ENCODE data around the gene ZMYND15.

Gene ZMYND15

DNA sequence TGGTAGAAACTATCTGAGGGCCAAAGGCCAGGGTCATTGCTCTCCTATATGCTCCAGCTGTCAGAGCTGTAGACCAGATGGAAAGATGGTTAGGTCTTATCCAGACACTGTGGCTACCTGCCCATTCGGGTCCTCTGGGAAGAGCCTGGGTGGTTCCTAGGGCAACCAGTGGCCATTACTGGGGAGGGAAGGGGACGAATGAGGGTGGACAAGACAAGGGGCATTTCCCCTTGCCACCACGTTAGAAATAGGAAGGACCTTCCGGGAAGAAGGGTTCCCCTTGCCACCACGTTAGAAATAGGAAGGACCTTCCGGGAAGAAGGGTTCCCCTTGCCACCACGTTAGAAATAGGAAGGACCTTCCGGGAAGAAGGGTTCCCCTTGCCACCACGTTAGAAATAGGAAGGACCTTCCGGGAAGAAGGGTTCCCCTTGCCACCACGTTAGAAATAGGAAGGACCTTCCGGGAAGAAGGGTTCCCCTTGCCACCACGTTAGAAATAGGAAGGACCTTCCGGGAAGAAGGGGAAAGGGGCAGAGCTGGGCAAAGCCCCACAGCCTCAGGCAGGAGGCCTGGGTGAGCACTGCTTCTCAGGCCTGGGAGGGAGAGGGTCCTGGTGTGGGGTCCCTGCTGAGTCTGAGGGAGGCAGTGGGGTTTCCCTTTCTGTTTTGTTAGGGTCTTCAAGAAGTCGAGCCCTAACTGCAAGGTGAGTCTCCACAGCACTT lies 25.1 kb upstream of the ZMYND15 start:
- intact Hi-C loops (cut with DNase I), result loop anchor here (5.0 kb wide), 1 partner anchor 78 kb away; no protein-coding TSS in a partner anchor
- peak in 1 of 10 donors; percentile 51 for DNase-seq

DNA sequence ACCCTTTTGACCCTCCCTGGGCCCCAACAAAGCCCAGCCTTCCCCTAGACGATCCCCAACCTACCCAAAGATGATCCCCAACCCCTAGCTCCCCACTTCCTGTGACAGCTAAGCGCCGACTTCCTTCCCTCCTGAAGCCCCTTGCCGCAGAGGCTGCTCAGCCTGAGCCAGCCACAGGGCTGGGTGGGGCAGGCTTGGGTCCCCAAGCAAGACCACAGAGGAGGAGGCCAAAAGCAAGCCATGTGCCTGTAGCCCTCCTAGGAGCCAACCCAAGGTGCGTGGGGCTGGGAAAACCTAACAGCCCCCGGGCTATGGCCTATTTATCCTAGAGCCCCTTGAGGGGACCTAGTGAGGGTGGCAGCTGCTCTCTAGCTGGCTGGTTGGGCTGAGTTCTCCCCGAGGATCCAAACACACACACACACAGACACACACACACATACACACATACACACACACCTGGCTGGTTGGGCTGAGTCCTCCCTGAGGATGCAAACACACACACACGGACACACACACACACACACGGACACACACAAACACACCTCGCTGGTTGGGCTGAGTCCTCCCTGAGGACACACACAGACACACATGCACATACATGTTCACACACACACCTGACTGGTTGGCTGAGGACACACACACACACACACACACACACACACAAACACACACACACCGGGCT lies 24.4 kb upstream of the ZMYND15 start:
- DNase-seq, result peak in 1 of 10 donors; percentile 43
- intact Hi-C loops (cut with DNase I), result no loop called here

DNA sequence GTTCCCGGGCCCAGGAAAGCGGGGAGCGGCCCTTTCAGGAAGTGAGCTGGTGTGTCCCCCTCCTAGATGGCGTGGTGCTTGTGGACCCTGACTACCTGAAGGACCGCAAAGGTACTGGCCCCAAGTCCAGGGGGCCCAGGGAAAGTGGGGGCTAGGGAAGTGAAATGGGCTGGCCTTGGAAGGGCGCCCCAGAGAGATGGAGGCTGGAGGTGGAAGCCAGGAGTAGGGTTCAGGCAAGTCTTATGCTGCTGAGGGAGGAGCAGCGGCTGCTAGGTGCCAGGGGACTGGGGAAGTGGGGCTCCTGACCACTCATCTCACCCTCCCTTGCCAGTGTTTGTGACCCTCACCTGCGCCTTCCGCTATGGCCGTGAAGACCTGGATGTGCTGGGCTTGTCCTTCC lies 23.6 kb upstream of the ZMYND15 start:
- intact Hi-C loops (cut with DNase I), result no loop called here
- peak in 1 of 10 donors; percentile 31 for DNase-seq

DNA sequence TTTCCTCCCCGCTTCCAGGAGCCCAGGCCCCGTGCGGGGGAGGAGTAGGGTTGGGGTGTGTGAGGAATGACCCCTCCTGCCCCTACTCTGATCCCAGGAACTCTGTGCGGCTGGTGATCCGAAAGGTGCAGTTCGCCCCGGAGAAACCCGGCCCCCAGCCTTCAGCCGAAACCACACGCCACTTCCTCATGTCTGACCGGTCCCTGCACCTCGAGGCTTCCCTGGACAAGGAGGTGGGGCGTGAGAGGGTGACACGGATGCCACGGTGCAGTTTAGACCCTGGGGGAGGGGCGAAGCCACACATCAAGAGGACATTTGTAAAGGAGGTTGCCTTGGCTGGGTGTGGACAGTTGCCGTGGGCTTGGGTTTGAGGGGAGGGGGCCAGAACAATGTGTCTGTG lies 21.8 kb upstream of the ZMYND15 start:
- intact Hi-C loops (cut with DNase I), result no loop called here
- peak in 1 of 10 donors; percentile 83 for DNase-seq

DNA sequence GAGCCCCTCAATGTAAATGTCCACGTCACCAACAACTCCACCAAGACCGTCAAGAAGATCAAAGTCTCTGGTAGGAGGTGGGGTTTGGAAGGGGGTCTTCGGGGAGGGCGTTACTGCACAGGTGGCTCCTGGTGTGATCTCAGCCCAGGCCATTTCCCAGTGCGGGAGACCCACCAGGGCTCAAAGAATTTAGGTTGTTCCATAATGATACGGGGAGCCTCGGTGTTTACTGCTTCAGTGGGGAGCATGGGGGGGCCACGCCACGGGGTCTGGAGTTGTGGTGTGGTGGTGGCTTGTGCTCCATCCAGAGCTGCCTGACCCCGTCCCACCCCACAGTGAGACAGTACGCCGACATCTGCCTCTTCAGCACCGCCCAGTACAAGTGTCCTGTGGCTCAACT lies 21.4 kb upstream of the ZMYND15 start:
- peak in 2 of 10 donors; percentile 25 to 53 for DNase-seq
- intact Hi-C loops (cut with DNase I), result no loop called here

DNA sequence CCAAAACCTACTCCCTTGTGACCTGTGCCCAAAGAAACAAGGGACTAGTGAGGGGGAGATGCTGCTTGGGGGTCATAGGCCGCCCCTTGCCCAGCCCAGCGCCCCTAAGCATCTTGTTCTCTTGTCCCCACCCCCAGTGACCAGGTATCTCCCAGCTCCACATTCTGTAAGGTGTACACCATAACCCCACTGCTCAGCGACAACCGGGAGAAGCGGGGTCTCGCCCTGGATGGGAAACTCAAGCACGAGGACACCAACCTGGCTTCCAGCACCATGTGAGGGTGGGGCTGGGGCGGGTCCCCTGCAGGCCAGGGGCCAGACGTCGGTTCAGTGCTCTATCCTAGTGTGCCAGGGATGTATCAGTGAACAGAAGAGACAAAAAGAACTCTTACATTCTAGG lies 20.5 kb upstream of the ZMYND15 start:
- DNase-seq, result peak in 1 of 10 donors; percentile 61
- intact Hi-C loops (cut with DNase I), result no loop called here

DNA sequence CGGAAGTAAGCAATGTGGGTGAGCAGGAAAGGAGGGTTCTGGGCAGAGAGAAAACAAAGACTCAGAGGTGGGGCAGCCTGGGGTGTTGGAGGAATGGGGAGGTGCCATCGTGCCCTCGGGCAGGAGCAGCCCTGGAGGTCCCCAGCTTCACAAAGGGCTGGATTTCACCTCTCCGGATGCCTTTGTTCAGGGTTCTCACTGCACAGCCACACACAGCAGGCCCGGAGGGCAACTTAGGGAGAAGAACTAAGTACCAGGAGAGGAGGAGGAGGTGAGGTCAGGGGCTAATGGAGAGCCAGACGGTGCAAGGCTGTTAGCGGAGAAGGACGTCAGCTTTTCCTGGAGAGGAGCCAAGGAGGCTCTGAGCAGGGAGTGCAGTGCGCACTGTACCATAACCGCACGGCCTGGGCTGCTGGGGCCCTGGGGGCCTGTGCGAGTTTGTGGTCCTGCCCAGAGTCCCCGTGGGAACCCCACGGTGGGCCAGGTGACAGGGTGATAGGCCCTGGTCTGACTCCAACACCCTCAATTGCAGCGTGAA lies 19.9 kb upstream of the ZMYND15 start:
- peak in 1 of 10 donors; percentile 60 for DNase-seq
- intact Hi-C loops (cut with DNase I), result no loop called here

DNA sequence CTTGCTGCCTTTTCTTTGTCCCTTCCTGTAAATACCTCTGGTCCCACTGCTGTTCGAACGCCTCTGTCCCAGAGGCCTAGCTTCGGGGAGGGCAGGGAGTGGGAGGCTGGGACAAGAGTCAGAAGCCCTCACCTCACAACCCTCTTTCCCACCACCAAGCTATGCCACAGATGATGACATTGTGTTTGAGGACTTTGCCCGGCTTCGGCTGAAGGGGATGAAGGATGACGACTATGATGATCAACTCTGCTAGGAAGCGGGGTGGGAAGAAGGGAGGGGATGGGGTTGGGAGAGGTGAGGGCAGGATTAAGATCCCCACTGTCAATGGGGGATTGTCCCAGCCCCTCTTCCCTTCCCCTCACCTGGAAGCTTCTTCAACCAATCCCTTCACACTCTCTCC lies 18.8 kb upstream of the ZMYND15 start:
- intact Hi-C loops (cut with DNase I), result no loop called here
- DNase-seq, result peak in 2 of 10 donors; percentile 7 to 12

DNA sequence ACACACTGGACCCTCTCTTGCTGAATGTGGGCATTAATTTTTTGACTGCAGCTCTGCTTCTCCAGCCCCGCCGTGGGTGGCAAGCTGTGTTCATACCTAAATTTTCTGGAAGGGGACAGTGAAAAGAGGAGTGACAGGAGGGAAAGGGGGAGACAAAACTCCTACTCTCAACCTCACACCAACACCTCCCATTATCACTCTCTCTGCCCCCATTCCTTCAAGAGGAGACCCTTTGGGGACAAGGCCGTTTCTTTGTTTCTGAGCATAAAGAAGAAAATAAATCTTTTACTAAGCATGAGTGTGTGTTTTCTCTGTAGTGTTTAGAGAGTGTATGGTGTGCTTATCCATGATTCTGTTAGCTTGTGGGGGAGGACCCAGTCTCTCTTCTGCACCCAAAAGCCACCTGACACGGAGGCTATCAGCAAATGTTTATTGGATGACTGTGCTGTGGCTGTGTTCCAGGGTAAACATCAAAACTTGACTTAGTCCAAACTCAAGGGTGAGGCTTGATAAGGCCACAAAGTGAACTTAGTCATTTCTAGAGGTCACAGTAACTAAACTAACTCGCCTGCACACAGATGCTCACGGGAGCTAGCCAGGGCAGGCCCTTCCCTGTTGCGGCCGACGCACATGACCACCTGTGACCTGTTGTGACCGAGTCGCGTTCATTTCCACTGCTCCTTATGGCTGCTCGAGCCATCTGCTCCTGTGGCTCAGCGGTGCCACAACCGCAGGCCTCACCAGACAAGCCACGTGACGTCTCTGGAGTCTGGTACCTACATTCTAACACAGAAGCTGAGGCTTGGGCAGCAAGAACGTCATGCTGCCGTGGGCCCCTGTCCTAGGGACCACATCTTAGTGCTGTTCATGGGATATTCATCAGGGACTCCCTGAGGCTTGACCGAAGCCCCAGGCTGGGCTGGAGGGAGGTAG lies 18.2 kb upstream of the ZMYND15 start:
- intact Hi-C loops (cut with DNase I), result no loop called here
- peak in 1 of 10 donors; percentile 65 for DNase-seq

DNA sequence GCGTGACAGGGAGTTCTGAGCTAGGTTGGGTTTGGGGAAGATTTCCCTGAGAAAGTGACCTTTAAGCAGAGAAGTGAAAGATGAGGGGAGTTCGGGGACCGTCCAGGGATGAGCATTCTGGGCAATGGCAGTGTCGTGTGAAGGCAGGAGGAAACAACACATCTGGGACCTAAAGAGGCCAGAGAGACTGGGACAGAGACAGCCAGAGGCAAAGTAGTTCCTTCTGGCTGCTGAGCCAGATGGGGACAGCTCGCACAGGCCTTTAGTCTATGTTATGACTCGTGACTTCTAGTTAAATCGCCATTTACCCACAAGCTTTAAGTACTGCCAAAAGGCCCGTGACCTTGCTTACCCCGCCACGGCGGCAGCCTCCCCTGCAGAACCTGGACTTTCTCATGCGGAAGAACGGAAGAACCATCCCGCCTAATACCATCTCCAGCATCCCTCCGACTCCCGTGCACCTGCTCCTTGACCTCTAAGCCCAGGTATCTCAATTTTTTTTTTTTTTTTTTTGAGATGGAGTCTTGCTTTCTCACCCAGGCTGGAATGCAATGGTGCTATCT lies 16.9 kb upstream of the ZMYND15 start:
- peak in 1 of 10 donors; percentile 22 for DNase-seq
- intact Hi-C loops (cut with DNase I), result no loop called here

DNA sequence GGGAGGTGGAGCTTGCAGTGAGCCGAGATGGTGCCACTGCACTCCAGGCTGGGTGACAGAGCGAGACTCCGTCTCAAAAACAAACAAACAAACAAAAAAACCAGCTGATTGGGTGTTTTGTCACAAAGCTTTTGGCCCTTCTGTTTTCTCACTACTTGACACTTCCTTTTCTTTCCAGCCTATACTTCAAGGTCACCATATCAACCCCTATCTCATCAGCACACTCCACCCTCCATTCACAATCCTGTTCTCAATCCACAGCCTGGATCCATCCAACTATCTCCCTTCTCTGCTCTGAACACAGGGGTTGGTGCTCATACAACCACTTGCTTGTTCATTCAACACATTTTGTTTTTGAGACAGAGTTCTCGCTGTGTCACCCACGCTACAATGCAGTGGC lies 15.0 kb upstream of the ZMYND15 start:
- intact Hi-C loops (cut with DNase I), result loop anchor here (5.0 kb wide), 1 partner anchor 163 kb away; no protein-coding TSS in a partner anchor

DNA sequence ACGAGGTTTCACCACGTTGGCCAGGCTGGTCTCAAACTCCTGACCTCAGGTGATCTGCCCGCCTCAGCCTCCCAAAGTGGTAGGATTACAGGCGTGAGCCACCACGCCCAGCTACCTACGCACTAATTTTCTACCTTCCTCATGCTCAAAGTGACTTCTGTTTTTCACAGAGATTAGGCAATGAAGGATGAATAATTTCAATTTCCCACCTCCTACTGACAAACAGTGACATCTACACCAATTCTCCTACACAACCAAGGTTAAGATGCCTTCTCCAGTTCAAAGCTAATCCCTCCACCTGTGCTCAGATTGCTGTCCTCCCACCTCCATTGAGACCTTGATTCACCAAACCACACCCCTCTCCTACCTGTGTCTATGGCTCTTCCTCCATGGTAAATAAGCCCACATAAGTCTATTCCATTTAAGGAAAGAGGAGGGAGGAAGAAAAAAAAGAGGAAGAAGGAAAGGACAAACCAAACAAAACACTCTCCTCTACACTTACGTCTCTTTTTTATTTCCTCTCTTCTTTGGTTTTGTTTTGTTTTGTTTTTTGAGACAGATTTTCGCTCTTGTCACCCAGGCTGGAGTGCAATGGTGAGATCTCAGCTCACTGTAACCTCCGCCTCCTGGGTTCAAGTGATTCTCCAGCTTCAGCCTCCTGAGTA lies 13.9 kb upstream of the ZMYND15 start:
- intact Hi-C loops (cut with DNase I), result loop anchor here (5.0 kb wide), 1 partner anchor 162 kb away; no protein-coding TSS in a partner anchor
- no peak for DNase-seq

More for the DNA sequence above, 15.0 kb upstream of the ZMYND15 start:
- no peak for DNase-seq

DNA sequence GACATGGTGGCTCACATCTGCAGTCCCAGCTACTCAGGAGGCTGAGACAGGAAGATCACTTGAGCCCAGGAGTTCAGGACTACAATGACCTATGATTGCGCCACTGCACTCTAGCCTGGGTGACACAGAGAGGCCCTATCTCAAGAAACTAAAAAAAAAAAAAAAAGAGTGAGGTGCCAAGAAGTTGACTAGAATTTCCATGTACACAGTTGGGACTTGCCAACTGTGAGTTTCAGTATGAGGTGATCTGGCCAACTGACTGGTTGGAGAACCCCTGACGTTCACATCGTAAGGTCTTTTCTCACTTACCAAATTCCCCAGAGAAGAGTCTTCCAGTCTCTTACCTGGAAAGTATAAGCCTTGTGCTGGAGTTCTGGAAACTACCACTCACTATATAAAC lies 11.5 kb upstream of the ZMYND15 start:
- DNase-seq, result no peak
- intact Hi-C loops (cut with DNase I), result loop anchor here (5.0 kb wide), 1 partner anchor 159 kb away; no protein-coding TSS in a partner anchor

DNA sequence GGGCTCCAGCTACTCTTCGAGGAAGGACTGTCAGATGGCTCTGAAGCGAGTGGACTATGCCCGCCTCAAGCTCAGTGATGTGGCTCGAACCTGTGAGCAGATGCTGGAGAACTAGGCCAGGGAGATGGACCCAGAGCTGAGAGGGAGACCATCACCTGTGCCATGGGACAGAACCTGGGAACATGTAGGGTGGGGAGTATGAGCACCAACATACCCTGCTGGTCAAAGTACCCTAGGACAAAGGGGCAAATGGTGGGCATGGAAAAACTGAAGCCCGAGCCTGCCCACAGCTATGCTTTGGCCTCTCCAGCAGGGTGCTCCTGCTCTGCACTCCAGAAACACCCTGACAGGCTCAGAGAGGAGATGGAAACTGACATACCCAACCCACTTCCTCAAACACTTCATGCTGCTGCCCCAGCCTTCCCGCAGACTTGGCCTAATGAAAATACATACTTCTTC lies 6.5 kb upstream of the ZMYND15 start:
- intact Hi-C loops (cut with DNase I), result loop anchor here (5.0 kb wide), 2 partner anchors 54 to 169 kb away; partner anchors contain the start of genes CHRNE, GLTPD2 and VMO1
- DNase-seq, result peak in 1 of 10 donors; percentile 66

DNA sequence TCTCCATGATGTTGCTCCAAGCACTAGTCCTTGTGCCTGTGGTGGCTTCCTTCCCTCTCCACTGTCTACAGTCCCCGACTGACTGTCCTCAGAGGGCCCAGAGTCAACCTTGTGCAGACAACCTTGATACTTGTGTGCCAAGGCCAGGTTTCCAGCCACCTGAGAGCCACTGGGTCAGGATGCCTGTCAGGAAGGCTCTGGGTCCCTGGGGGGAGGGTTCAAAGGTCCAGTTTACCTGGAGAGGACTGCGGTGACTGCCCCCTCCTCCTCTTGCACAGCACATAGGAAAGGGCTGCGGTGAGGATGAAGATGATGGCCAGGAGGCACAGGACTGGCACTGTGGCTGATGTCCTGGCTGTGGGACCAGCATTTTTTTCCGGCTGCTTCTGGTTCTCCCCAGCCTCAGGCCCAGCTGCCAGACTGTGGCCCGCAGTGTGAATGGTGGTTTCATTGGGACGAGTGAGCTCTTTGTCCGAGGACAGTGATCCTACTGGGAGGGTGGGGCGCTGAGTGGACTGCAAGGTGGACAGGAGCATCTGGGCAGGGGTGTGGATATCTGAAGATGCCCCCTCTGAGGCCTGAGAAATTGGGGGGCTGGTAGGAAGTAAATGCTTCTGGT lies 4.7 kb upstream of the ZMYND15 start:
- peak in 1 of 10 donors; percentile 15 for DNase-seq
- intact Hi-C loops (cut with DNase I), result loop anchor here (5.0 kb wide), 2 partner anchors 52 to 167 kb away; partner anchors contain the start of genes CHRNE, GLTPD2 and VMO1

DNA sequence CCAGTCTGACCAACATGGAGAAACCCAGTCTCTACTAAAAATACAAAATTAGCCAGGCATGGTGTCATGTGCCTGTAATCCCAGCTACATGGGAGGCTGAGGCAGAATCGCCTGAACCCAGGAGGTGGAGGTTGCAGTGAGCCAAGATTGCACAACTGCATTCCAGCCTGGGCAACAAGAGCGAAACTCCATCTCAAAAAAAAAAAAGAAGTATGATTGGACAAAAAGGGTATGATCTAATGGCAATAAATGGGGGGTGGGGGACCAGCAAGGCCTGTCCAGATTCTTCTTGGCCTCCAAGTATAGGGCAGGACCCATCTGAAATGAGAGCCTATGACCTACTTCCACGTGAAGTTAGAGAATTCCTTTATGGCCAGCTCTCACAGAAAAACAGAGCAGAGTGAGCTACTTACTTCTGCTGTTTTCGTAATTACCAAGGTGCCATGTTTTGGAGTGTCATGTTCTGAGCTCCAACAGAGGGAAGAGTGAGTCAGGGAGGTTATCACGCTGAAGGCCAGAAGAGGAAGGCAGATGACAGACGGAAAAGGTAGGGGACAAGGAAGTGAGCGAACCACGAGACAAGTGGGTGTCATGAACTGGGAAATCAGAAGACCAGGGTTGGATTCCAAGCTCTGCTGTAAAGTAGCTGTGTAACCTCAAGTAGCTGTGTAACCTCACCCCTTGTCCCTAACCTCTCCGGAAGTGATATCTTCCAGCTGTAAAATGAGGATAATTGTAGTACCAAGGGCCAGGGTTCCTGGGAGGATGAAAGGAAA lies 3.6 kb upstream of the ZMYND15 start:
- peak in 2 of 10 donors; percentile 36 to 65 for DNase-seq
- intact Hi-C loops (cut with DNase I), result no loop called here

DNA sequence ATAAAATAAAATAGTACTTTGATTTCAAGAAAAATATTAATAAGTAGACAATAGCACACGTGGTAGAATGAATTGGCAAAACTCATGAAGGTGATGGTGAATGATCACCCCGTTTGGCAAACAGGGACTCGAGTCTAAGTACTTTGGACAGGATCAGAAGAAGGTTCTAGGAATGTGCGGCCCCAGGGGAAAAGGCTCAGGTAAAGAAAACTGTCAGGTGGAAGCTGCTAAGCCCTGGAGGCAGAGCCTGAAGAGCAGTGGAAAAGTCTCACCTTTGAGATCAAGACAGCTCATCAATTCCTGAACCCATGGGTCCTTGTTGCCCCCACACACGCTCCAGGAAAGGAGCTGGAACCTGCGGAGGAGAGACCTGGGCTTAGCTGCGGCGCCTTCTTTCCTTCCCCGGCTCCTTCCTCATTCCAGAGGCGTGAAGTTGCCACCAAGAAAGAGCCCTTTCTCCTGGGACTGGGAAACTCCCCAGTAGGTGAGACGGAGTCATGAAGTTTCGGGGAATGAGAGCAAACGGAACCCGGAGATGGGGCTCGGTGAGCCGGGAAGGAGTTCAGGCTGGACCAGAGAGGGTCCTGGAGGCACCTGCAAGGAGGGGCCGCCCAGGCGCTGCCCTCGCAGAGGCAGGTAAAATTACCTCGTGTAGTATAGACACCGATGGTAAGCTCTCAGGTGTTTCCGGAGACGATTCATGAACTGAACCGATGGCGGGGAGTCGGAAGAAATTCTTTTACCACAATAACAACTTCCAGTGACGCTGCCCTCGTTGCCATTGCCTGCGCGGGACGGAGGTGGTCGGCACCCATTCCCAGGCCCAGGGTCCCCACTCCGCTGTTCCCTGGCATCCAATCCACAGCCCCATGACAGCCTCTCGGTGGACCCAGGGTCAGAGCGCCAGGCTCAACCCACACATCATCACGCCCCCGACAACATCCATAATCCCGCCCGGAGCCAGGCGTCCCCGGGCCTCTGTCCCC lies 1.2 kb upstream of the ZMYND15 start:
- intact Hi-C loops (cut with DNase I), result no loop called here
- DNase-seq, result peak in 1 of 10 donors; percentile 61
